Karpas-422 (cell line): ENCODE data around the gene KMT5B. TPM values are rescaled to one million over a fixed set of nuclear protein-coding genes. Genes with fewer than 3 reads are reported as not detected.

Experiments
- DNase-seq: peaks from one replicate; pipeline ENCODE4 v3.0.0-alpha.2; 2015
- H2AFZ ChIP-seq: fragments of 200-600 bp; sonication (generic); 2 replicates; pipeline ENCODE4 v1.6.1; 2014; ENCODE audit warnings: antibody characterized with exemption, low read length, mixed read lengths
- H3K27ac ChIP-seq: fragments of 200-600 bp; sonication (generic); 2 replicates; pipeline ENCODE4 v1.5.1; 2014; ENCODE audit warnings: mild to moderate bottlenecking, low read length, moderate library complexity
- H3K27me3 ChIP-seq: fragments of 200-600 bp; sonication (generic); 2 replicates; pipeline ENCODE4 v1.6.1; 2014; ENCODE audit warnings: low read length, mixed read lengths
- H3K36me3 ChIP-seq: fragments of 200-600 bp; sonication (generic); 2 replicates; pipeline ENCODE4 v1.6.1; 2014; ENCODE audit warnings: low read length, mixed read lengths; ENCODE audit not compliant: insufficient read depth
- H3K4me1 ChIP-seq: fragments of 200-600 bp; sonication (generic); 2 replicates; pipeline ENCODE4 v1.6.1; 2014; ENCODE audit warnings: mild to moderate bottlenecking, low read length, mixed read lengths
- H3K4me2 ChIP-seq: fragments of 200-600 bp; sonication (generic); 2 replicates; pipeline ENCODE4 v1.6.1; 2014; ENCODE audit warnings: low read length, low read depth, mild to moderate bottlenecking; ENCODE audit not compliant: poor library complexity, severe bottlenecking
- H3K4me3 ChIP-seq: fragments of 200-600 bp; sonication (generic); 2 replicates; pipeline ENCODE4 v1.5.1; 2014; ENCODE audit warnings: mild to moderate bottlenecking, antibody characterized with exemption, low read length, mixed read lengths
- H3K79me2 ChIP-seq: fragments of 200-600 bp; sonication (generic); 2 replicates; pipeline ENCODE4 v1.6.1; 2014; ENCODE audit warnings: mild to moderate bottlenecking, low read length, mixed read lengths
- H3K9ac ChIP-seq: fragments of 200-600 bp; sonication (generic); 2 replicates; pipeline ENCODE4 v1.6.0; 2014; ENCODE audit warnings: low read length
- H3K9me2 ChIP-seq: fragments of 200-600 bp; sonication (generic), shearing (Covaris generic); replicated peaks from 2 replicates; pipeline ENCODE4 v1.6.0; 2014; ENCODE audit warnings: mild to moderate bottlenecking, low read length, moderate library complexity; ENCODE audit not compliant: insufficient read depth
- H3K9me3 ChIP-seq: fragments of 300-700, 200-600 bp; sonication (generic); 2 replicates; pipeline ENCODE4 v1.6.1; 2014; ENCODE audit warnings: low read length, mixed read lengths
- H4K20me1 ChIP-seq: fragments of 200-600 bp; sonication (generic); 2 replicates; pipeline ENCODE4 v1.6.1; 2014; ENCODE audit warnings: mild to moderate bottlenecking, antibody characterized with exemption, low read length, low read depth; ENCODE audit not compliant: insufficient read depth
- total RNA-seq: library from RNA; depleted of rRNA; stranded (reverse); fragments of >200 nt; shearing (Covaris generic); gene quantifications from 2 replicates; pipeline ENCODE4 v1.2.3, GENCODE V29; 2014; ENCODE audit warnings: low replicate concordance

Gene KMT5B
- total RNA-seq, 1 experiment from 2014 or later, result 21.2 TPM

DNA sequence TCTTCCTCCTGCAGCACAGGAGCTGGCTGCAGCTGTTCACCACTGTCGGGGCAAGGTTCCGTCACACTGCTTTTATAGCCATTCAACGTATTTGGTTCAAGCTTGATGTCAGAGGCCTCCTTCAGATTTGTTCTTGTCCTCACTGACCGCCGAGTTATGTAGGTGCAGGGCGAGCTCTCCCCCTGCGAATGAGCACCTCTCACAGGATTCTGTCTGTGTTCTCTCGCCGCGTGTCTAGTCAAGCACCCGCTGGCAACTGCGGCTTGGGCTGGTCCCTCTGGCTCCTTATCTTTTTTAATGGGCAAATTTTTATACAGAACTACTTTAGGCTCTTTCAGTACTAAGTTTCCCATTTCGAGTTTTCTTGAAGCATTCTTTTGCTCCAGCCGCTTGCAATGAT, 54.5 kb downstream of the KMT5B start:
- Histone ChIP-seq H4K20me1 (no peaks in the 10 kb centered on the region; the same call in 1 of the 2 replicates), H3K9me3 (no peaks in the 10 kb centered on the region), H3K9ac (no peak overlapping the region), H3K36me3 (no peaks in the 10 kb centered on the region), H3K4me3 (no peak overlapping the region), H3K4me1 (peaks cover 4% of the 10 kb centered on the region), H3K27ac (no peak overlapping the region), H2AFZ (no peak overlapping the region), H3K79me2 (no peaks in the 10 kb centered on the region), H3K9me2 (no peaks in the 10 kb centered on the region), H3K27me3 (no peaks in the 10 kb centered on the region), H3K4me2 (no peak overlapping the region)
- DNase-seq, result no peak

DNA sequence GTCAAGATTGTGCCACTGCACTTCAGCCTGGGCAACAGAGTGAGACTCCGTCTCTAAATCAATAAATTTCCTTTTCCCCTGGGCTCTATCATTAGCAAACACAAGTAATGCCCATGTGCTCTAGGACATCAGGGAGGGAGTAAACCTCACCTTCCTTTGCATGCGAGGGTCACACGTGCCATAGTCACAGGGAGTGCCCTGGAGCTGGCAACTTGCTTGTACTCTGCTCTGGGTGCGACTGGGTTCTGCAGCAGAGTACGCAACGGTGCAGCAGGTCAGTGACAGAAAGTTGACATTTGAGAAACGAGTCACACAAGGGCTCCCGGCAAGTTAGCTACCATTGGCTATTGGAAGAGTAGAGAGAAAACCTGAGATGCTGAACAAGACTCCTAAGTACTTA, 59.4 kb downstream of the KMT5B start:
- H2AFZ ChIP-seq, result no peak overlapping the region
- peaks cover 4% of the 10 kb centered on the region; the same call in 1 of the 2 replicates for H3K4me1 ChIP-seq
- no peaks in the 10 kb centered on the region for H3K36me3 ChIP-seq
- H4K20me1 ChIP-seq, result no peaks in the 10 kb centered on the region; the same call in 1 of the 2 replicates
- no peak overlapping the region for H3K4me3 ChIP-seq
- no peak overlapping the region for H3K4me2 ChIP-seq
- DNase-seq, result no peak
- no peaks in the 10 kb centered on the region for H3K9me2 ChIP-seq
- H3K9ac ChIP-seq, result no peak overlapping the region
- H3K27ac ChIP-seq, result no peak overlapping the region
- no peaks in the 10 kb centered on the region for H3K9me3 ChIP-seq
- no peaks in the 10 kb centered on the region for H3K79me2 ChIP-seq
- H3K27me3 ChIP-seq, result no peaks in the 10 kb centered on the region

DNA sequence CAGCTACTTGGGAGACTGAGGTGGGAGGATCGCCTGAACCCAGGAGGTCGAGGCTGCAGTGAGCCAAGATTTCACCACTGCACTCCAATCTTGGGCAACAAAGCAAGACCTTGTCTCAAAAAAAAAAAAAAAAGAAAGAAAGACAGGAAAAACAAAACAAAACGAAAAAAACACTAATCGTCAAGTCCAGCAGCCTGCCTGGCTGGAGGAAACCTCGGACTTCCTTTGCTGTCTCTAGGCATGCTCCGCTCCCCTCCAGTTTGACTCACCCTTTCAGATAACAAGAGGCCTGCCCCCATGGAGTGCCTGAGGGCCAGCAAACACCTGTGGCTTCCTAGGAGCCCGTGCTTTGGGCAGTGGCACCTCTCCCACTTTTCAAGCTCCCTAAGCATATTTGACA, 63.1 kb downstream of the KMT5B start:
- Histone ChIP-seq H3K4me2 (no peak overlapping the region), H3K4me3 (no peak overlapping the region), H3K9me3 (no peaks in the 10 kb centered on the region), H3K27ac (no peak overlapping the region), H3K9ac (no peak overlapping the region), H3K79me2 (no peaks in the 10 kb centered on the region), H3K9me2 (no peaks in the 10 kb centered on the region), H3K36me3 (no peaks in the 10 kb centered on the region), H2AFZ (no peak overlapping the region), H3K4me1 (peaks cover 4% of the 10 kb centered on the region; the same call in 1 of the 2 replicates), H4K20me1 (no peaks in the 10 kb centered on the region), H3K27me3 (no peaks in the 10 kb centered on the region)
- no peak for DNase-seq

- DNase-seq, result no peak
- Histone ChIP-seq H3K36me3 (no peaks in the 10 kb centered on the region), H3K4me2 (no peak overlapping the region), H3K9ac (no peak overlapping the region), H3K4me3 (no peak overlapping the region), H3K9me2 (no peaks in the 10 kb centered on the region), H2AFZ (no peak overlapping the region), H4K20me1 (no peaks in the 10 kb centered on the region), H3K79me2 (no peaks in the 10 kb centered on the region), H3K27ac (no peak overlapping the region), H3K27me3 (no peaks in the 10 kb centered on the region), H3K9me3 (no peaks in the 10 kb centered on the region), H3K4me1 (peaks cover 4% of the 10 kb centered on the region; the same call in 1 of the 2 replicates)
Observed at GRCh38 chr11:68149417-68149816, 63.7 kb downstream of the KMT5B start.

DNA sequence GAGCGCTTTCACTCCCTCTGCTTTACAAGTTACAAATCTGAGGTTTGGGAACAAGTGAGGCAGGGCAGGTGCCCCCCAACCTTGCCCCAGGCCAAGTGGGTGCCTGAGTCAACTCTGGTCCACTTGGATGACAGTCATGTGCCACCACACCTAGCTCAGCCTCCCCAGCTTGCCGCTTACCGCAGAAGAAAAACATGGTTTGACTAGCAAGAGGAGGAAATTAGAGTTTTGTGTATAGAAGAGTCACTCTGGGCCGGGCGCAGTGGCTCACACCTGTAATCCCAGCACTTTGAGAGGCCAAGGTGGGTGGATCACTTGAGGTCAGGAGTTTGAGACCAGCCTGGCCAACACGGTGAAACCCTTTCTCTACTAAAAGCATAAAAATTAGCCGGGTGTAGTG, 64.2 kb downstream of the KMT5B start:
- peaks cover 4% of the 10 kb centered on the region; the same call in 1 of the 2 replicates for H3K4me1 ChIP-seq
- no peaks in the 10 kb centered on the region for H3K36me3 ChIP-seq
- no peak for DNase-seq

DNA sequence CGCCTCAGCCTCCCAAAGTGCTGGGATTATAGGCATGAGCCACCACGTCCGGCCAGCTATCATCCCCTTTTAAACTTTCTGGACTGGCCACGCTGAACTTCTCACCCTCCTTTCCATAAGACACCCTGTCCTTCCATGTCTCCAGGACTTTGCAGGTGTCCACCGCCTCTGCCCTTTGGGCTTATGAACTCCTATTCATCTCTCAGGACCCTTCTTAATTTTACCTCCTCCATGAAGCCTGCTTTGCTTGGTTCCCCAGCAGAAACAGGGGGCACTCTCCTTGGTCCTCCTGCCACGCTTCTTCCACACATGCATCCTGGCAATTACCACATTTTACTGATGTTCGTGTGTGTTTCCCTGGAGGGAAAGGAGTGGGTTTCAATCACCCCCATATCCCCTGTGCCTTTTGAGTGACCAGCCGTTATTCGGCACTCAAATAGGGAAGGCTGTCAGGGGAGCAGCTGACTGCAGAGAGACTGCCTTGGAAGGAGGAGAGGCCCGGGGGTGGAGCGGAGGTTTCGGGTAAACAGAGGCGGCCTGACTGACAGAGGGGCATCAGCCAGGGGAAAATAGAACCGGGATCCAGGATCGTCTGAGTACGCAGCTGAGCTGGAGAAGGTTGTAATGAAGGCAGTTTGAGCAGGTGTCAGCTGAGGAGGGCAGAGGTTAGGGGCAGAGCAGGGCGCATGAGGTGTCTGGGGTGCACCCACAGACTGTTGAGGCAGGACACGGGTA, 64.9 kb downstream of the KMT5B start:
- Histone ChIP-seq H3K4me1 (peaks cover 4% of the 10 kb centered on the region; the same call in 1 of the 2 replicates), H2AFZ (no peak overlapping the region), H3K4me2 (no peak overlapping the region), H3K27me3 (no peaks in the 10 kb centered on the region), H3K4me3 (no peak overlapping the region), H3K27ac (no peak overlapping the region), H3K9ac (no peak overlapping the region), H3K9me3 (no peaks in the 10 kb centered on the region), H3K36me3 (no peaks in the 10 kb centered on the region), H3K79me2 (no peaks in the 10 kb centered on the region), H4K20me1 (no peaks in the 10 kb centered on the region), H3K9me2 (no peaks in the 10 kb centered on the region)
- DNase-seq, result no peak

More for the DNA sequence above, 64.2 kb downstream of the KMT5B start:
- H3K27me3 ChIP-seq, result no peaks in the 10 kb centered on the region
- H3K4me3 ChIP-seq, result no peak overlapping the region
- H3K9ac ChIP-seq, result no peak overlapping the region
- no peaks in the 10 kb centered on the region for H3K79me2 ChIP-seq
- no peak overlapping the region for H3K4me2 ChIP-seq
- no peak overlapping the region for H2AFZ ChIP-seq
- H4K20me1 ChIP-seq, result no peaks in the 10 kb centered on the region
- no peaks in the 10 kb centered on the region for H3K9me2 ChIP-seq
- H3K27ac ChIP-seq, result no peak overlapping the region
- no peaks in the 10 kb centered on the region for H3K9me3 ChIP-seq

DNA sequence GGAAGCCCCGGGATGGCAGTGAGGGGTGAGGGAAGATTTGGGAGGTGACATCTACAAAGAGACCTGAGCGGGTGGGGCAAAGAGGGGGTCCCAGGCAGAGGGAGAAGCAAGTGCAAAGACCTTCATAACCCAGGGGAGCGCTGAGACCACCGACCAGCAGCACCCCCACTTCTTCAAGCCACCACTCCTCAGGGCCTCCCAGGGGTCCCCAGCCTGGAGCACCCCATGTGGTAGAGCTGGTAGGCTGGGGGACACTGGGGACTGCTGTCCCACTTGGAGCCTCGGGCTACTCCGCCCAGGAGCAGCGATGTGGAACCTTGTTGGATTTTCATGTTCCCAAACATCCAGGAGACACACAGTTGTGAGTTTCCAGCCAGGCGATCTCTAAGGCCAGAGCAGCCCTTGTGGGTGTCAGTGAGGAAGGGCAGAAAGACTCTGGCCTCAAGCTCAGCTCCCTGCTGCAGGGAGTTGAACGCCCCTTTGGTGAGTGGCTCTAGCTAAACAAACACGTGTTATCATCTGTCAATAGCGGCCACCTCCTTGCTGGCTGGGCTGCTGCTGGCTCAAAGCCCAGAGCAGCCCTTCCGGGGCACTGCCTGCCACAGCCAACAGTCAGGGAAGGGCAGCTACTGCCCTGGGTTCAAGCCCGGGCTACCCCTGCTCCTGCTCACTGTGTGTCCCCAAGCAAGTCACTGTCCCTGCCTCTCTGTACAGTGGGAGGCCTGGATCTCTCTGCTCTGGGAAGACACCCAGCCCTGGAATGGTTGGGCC, 66.2 kb downstream of the KMT5B start:
- no peak for DNase-seq
- H2AFZ ChIP-seq, result no peak overlapping the region
- H4K20me1 ChIP-seq, result no peaks in the 10 kb centered on the region
- no peak overlapping the region for H3K27ac ChIP-seq
- no peaks in the 10 kb centered on the region for H3K36me3 ChIP-seq
- H3K4me1 ChIP-seq, result peaks cover 9% of the 10 kb centered on the region
- no peak overlapping the region for H3K4me2 ChIP-seq
- H3K9me3 ChIP-seq, result no peaks in the 10 kb centered on the region
- H3K9ac ChIP-seq, result no peak overlapping the region
- H3K4me3 ChIP-seq, result no peak overlapping the region
- no peaks in the 10 kb centered on the region for H3K9me2 ChIP-seq
- H3K79me2 ChIP-seq, result no peaks in the 10 kb centered on the region
- H3K27me3 ChIP-seq, result no peaks in the 10 kb centered on the region

DNA sequence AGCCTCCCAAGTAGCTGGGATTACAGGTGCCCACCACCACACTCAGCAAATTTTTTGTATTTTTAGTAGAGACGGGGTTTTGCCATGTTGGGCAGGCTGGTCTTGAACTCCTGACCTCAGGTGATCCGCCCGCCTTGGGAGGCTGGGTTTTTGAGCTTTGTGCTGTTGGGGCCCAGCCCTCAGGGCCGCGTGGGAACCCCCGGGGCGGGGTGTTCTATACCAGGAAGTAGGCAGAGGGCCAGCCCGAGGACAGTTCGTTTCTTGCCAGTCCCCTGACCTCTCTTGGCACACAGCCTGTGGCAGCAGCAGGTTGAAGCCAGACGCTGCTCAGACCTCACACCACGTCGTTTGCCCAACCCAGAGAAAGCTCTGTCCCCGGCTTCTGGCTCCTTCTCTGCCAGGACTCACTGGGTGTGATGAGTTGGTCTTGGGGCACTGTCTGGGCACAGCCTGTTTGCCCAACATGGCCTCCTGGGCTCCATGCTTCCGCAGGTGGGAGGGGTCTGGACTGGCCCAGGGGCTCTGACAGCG, 67.0 kb downstream of the KMT5B start:
- Histone ChIP-seq H3K36me3 (no peaks in the 10 kb centered on the region), H3K79me2 (no peaks in the 10 kb centered on the region), H2AFZ (no peak overlapping the region), H3K4me2 (no peak overlapping the region), H3K4me1 (peaks cover 17% of the 10 kb centered on the region), H3K9me2 (no peaks in the 10 kb centered on the region), H3K27ac (no peak overlapping the region), H3K9me3 (no peaks in the 10 kb centered on the region), H3K9ac (no peak overlapping the region), H3K27me3 (no peaks in the 10 kb centered on the region), H3K4me3 (no peak overlapping the region), H4K20me1 (no peaks in the 10 kb centered on the region)
- DNase-seq, result no peak
